GM12878 (cell line): ENCODE results near the gene IFT172.

ENCODE experiments used
- CHD2 ChIP-seq: IDR thresholded peaks from 2 replicates; pipeline ENCODE4 v1.6.1; 2011; ENCODE audit warnings: low read depth, low read length, improper control_type of control experiment, borderline replicate concordance
- FOS ChIP-seq: IDR thresholded peaks from 3 replicates; pipeline ENCODE4 v1.6.1; 2011; ENCODE audit warnings: borderline replicate concordance; ENCODE audit not compliant: insufficient read length; ENCODE audit errors: extremely low read depth
- JUNB ChIP-seq: IDR thresholded peaks from 2 replicates; pipeline ENCODE4 v1.6.1; 2016; ENCODE audit warnings: antibody characterized with exemption, mild to moderate bottlenecking
- NFIC ChIP-seq: IDR thresholded peaks from 2 replicates; pipeline ENCODE4 v1.6.1; 2012; ENCODE audit warnings: low read depth, mild to moderate bottlenecking, inconsistent platforms, low read length, moderate library complexity
- POLR2A ChIP-seq: IDR thresholded peaks from 2 replicates; pipeline ENCODE4 v1.6.1; 2011; ENCODE audit warnings: low read depth, mild to moderate bottlenecking, low read length
- POLR2AphosphoS2 ChIP-seq: IDR thresholded peaks from 2 replicates; pipeline ENCODE4 v1.6.1; 2011; ENCODE audit warnings: low read depth, mild to moderate bottlenecking, low read length, improper control_type of control experiment, moderate library complexity
- RBBP5 ChIP-seq: fragments of 200-600 bp; sonication (generic); conservative IDR thresholded peaks from 2 replicates; pipeline ENCODE4 v1.6.1; 2016
- SREBF2 ChIP-seq: IDR thresholded peaks from 2 replicates; pipeline ENCODE4 v1.6.1; 2012; ENCODE audit warnings: mild to moderate bottlenecking, low read length
- TF ChIP-seq, protein P1 (sequence below): IDR thresholded peaks from 2 replicates; pipeline ENCODE4 v1.6.1; 2012; ENCODE audit warnings: low read depth, low read length, improper control_type of control experiment
- TF ChIP-seq, protein P2 (sequence below), 3 experiments: IDR thresholded peaks in 2 of 3; conservative IDR thresholded peaks in 1 of 3; 2 replicates each; pipeline ENCODE4 v1.5.1; 2011; ENCODE audit warnings: low read depth in 3 of 3, low read length in 3 of 3, mild to moderate bottlenecking in 3 of 3, control low read depth in 2 of 3, moderate library complexity in 2 of 3, inconsistent platforms in 1 of 3, mixed read lengths in 1 of 3; ENCODE audit not compliant: control insufficient read depth in 2 of 3, insufficient read depth in 1 of 3; ENCODE audit errors: extremely low read depth in 1 of 3

DNA sequence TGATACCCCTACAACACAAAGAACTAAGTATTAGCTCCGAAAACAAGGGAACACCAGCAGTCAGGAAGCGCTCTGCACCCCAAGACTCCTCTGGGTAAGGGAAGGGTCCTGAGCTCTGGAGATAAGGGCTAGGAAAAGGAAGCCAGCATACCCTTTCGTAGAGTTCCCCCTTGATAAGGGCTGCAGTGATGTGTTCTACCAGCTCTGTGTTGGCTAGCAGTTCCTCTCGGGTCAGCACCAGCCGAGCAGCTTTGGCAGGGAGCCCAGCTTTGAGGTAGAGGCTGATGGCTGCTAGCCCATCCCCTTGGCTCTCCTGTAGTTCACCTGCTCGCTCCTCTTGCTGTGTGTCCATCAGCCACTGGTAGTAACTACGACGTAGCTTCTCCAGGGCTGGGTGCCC lies 28.4 kb downstream of the IFT172 start:
- TF ChIP-seq POLR2A (no peak), POLR2AphosphoS2 (no peak), RBBP5 (no peak), FOS (no peak), SREBF2 (no peak), NFIC (no peak), CHD2 (no peak), JUNB (no peak)
- TF ChIP-seq, protein P1, sequence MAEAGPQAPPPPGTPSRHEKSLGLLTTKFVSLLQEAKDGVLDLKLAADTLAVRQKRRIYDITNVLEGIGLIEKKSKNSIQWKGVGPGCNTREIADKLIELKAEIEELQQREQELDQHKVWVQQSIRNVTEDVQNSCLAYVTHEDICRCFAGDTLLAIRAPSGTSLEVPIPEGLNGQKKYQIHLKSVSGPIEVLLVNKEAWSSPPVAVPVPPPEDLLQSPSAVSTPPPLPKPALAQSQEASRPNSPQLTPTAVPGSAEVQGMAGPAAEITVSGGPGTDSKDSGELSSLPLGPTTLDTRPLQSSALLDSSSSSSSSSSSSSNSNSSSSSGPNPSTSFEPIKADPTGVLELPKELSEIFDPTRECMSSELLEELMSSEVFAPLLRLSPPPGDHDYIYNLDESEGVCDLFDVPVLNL, result no peak
- TF ChIP-seq, protein P2, sequence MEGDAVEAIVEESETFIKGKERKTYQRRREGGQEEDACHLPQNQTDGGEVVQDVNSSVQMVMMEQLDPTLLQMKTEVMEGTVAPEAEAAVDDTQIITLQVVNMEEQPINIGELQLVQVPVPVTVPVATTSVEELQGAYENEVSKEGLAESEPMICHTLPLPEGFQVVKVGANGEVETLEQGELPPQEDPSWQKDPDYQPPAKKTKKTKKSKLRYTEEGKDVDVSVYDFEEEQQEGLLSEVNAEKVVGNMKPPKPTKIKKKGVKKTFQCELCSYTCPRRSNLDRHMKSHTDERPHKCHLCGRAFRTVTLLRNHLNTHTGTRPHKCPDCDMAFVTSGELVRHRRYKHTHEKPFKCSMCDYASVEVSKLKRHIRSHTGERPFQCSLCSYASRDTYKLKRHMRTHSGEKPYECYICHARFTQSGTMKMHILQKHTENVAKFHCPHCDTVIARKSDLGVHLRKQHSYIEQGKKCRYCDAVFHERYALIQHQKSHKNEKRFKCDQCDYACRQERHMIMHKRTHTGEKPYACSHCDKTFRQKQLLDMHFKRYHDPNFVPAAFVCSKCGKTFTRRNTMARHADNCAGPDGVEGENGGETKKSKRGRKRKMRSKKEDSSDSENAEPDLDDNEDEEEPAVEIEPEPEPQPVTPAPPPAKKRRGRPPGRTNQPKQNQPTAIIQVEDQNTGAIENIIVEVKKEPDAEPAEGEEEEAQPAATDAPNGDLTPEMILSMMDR (IDR thresholded peaks at IDR 0.05 in 2 of 3, conservative IDR thresholded peaks at IDR 0.05 in 1 of 3; ENCODE audit: control insufficient read depth in 2 of 3, extremely low read depth in 1 of 3, insufficient read depth in 1 of 3, low read depth in 3 of 3, low read length in 3 of 3), result no peak
